HG03159 (cell line): Measurements from ENCODE around the gene HAS3.

ENCODE experiments used
- ATAC-seq: cut with Tn5 transposase; IDR thresholded peaks from one replicate; pipeline ENCODE4 v1.9.1; 2021; ENCODE audit warnings: mild to moderate bottlenecking, moderate library complexity; ENCODE audit not compliant: unreplicated experiment

HAS3 gene

DNA sequence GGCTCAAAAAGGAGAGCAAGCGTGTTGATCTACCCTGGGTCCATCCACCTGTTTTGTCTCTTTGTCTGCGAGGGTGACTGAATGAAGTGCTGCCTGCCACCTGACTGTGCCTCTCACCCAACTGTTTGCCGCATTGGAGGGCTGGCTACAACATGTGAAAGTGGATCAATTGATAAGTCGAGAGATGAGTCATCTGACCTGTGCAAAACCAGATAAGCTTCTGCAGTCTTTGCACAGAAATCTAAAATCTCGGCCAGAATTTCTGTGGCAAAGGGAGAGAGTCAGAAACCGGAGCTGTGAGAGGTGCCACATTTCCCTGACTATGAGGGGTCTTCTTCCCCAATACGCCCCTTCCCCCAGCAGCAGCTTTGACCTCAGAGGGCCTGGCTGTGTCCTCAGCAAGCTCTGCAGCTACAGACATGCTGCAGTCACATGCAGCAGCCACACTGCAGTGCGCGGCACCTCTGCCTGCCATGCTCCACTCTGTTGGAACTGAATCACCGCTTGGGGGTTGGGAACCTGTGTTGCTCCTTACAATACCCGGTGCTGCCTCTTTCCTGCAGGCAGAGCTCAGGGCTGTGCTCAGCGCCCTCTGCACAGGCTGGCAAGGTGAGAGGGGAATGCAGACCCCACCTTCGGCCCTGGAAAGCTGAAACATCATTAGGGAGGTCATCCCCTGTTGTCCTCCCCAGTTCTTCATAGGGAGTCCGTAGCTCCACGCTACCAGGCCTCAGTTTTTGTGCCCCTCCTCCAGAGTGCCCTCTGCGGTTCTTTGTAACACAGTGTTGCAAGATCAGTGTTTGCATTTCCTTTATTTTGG lies 16.2 kb upstream of the HAS3 start:
- ATAC-seq, result no peak

DNA sequence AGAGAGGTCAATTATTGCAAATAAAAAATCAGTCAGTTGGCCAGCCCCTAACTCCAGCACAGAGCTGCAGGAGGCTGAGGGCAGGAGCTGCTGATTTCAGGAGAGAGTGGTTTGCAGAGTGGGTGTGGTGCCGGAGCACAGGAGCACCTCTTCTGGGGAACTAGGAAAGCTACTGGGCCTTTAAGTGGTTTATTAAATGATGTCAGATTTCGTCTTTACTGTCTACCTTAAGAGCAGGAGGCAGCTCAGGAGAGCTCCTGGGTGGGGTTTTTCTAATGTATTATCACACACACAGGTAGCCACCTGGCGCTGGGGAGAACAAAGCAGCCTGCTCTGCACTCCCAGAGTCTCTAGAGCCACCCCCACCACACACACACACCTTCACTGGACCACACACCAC lies 11.5 kb upstream of the HAS3 start:
- ATAC-seq, result no peak

DNA sequence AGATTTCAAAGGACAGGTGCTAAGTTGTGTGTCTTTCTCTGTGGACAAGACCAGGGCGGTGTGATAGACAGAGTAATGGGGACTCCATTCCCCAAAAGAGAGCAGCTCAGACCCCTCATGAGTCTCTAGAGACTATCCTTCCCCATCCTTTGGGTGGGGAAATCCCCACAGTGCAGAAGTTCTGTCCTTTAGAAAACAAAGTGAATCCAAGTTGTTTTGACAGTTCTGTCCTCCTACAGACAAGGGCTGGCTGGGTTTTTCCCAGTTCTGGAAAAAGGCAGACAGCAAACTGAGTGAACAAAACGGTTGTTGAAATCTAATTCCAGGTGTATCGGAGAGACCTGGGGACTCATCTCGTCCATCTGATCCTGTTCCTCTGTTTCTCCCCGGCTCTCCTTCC lies 11.0 kb upstream of the HAS3 start:
- ATAC-seq, result no peak

GRCh38 chr16:69095193-69095592 lies 10.3 kb upstream of the HAS3 start:
- ATAC-seq, result no peak

DNA sequence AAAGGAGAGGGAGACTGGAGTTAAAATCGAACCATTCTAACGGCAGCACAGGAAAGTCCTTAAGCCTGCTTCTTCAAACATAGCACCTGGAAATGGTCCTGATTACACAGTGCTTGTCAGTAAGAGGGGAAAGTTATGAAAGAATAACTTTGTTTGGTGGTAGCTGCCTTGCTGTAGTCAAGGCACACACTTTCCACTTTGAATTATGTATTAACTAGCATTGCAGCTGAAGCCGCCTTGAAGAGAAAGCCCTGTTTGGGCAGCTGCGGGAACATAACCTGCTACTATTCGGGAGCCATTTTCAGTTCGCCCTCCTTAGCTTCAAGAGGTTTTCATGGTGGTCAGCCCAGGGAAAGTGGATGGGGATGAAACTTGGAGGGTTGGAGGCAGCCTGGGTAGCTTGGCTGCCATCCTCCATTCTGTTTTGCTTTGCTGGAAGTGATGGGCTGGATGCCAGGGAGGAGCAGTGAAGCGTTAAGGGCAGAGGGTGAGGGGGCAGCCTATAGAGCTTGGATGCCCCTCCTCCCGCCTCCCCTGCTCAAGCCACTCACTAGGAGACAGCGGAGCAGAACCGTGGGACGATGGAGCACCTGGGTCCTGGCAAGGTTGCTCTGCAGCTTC lies 5.3 kb upstream of the HAS3 start:
- no peak for ATAC-seq

- no peak for ATAC-seq
Observed at GRCh38 chr16:69106491-69107315, 1.2 kb downstream of the HAS3 start.

DNA sequence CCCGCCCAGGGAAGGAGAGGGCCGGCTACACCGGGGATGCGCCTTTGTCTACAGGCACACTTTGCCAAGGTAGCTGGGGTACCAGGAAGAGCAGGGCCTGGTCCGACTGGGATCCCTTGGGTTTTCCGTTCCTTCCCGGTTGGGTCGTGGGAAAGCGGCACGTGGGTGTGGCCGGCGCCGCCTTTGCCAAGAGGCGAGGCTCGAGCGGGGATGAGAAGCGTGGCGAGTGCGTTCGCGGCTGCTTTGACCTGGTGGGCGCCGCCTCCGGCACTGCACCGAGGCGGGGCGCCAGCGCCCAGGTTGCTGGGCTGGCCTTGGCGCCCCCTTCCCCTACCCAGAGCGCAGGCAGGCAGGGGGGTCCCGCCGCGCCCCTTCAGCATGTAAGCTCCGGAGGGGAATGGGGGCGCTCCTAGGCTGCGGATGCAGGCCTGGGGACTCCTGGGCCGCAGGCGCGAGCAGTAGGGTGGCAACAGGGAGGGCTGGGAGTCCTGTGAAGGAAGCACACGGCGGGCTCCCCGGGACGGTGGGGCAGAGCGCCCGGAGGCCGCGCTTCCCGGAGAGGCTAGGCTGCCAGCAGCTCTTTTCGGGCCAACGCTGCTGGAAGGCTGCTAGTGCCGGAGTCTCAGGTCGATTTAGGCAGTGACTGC lies 2.0 kb downstream of the HAS3 start:
- ATAC-seq, result no peak

DNA sequence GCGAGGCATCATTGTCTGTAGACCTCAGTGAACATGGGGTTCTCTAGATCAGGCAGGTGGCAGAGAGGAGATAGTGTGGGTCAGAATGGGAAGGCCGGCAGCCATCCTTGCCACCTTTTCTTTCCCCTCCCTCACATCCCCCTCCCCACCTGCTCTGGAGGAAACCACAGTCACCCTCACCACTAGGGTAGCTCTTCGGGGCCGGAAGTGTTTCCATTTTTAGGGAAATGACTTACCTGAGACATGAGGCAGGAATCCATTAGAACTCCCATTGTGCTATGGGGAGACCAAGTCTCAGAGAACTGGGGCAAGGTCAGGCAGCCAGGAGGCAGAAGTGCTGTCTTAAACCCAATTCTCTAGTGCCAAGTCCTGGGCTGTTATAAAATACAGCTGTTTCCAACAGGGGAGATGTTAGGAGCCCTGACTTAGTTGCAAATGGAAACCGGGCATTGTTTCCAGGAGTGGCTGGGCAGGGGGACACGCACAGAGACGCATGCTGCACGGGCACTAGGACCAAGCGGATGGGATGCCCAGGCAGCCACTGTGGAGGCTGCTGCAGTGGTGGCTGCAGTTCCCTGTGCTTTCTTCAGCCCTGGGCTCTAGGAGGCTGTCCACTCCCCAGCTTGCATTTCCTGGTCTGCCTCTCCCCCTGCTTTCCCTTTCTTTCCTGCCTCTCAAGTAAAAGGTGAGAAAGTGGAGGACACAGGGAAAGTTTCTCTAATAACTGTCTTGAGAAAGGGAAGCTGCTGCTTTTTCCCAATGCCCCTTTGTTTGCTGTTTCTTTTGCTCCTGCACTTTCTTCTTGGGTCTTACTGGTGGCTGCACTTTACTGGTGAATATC lies 2.8 kb downstream of the HAS3 start:
- no peak for ATAC-seq

DNA sequence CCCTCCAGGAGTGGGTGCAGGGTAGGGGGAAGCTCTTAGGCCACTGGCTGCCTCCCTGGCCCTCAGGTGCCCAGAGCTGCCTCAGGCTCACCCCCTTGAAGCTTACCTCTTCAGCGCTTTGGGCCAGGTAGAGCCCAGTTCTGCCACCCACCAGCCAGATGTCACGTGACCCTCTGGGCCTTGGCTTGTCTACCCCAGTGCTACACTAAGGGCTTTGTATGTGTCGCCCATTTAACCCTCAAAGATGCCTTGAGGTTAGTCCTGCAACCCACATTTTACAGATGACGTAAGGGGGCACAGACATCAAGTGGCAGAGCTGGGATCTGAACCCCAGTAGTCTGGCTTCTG lies 3.4 kb downstream of the HAS3 start:
- no peak for ATAC-seq

DNA sequence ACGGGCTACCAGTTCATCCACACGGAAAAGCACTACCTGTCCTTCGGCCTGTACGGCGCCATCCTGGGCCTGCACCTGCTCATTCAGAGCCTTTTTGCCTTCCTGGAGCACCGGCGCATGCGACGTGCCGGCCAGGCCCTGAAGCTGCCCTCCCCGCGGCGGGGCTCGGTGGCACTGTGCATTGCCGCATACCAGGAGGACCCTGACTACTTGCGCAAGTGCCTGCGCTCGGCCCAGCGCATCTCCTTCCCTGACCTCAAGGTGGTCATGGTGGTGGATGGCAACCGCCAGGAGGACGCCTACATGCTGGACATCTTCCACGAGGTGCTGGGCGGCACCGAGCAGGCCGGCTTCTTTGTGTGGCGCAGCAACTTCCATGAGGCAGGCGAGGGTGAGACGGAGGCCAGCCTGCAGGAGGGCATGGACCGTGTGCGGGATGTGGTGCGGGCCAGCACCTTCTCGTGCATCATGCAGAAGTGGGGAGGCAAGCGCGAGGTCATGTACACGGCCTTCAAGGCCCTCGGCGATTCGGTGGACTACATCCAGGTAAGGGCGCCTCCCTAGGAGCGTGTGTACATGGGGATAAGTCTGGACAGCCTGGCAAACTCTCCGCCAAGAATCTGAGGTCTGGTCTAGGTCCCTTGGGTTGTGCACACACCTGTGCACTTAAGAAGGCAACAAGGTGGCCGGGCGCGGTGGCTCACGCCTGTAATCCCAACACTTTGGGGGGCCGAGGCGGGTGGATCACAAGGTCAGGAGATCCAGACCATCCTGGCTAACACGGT lies 4.2 kb downstream of the HAS3 start:
- no peak for ATAC-seq

DNA sequence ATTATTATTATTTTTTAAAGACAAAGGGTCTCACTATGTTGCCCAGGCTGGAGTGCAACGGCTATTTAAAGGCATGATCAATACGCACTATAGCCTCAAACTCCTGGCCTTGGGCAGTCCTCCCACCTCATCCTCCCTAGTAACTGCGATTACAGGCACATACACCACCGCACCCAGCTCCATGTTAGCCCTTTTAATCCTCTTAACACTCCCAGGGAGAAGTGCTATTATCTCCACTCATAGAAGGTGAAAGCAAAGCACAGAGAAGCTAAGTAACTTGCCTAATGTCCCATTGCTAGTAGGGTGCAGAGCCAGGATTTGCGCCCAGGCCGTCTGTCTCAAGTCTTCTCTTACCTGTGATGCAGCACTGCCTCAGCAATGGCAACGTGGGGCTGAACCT lies 5.0 kb downstream of the HAS3 start:
- ATAC-seq, result no peak

DNA sequence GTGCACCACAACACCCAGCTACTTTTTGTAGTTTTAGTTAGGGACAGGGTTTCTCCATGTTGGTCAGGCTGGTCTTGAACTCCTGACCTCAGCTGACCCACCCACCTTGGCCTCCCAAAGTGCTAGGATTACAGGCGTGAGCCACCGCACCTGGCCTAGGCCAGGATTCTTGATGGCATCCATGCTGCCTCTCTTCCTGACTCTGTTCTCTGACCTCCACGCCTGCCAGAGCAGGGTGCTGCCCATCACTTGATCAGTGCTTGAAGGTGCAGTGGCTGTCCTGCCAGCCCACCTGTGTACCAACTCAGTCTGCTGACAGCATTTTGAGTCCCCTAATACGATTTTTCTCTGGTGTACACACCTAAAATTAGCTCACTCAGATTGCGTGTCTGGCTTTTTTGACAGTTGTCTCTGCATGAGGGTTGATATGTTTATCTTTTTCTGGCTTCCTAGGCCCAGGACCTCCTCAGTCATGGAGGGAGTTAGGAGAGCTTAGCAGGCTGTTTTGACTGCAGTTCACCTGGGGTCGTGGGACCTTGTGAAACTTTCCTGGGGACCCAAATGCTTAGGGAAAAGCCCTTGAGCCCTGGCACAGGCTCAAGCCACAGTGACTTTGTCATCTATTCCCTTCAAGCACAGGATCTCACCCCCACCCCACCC lies 5.9 kb downstream of the HAS3 start:
- no peak for ATAC-seq

- ATAC-seq, result no peak
Observed at GRCh38 chr16:69111876-69112230, 6.4 kb downstream of the HAS3 start.

GRCh38 chr16:69112285-69113129 lies 7.1 kb downstream of the HAS3 start:
- ATAC-seq, result no peak

GRCh38 chr16:69113216-69113615 lies 7.8 kb downstream of the HAS3 start:
- ATAC-seq, result no peak

DNA sequence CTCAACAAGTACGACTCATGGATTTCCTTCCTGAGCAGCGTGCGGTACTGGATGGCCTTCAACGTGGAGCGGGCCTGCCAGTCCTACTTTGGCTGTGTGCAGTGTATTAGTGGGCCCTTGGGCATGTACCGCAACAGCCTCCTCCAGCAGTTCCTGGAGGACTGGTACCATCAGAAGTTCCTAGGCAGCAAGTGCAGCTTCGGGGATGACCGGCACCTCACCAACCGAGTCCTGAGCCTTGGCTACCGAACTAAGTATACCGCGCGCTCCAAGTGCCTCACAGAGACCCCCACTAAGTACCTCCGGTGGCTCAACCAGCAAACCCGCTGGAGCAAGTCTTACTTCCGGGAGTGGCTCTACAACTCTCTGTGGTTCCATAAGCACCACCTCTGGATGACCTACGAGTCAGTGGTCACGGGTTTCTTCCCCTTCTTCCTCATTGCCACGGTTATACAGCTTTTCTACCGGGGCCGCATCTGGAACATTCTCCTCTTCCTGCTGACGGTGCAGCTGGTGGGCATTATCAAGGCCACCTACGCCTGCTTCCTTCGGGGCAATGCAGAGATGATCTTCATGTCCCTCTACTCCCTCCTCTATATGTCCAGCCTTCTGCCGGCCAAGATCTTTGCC lies 9.0 kb downstream of the HAS3 start:
- no peak for ATAC-seq

DNA sequence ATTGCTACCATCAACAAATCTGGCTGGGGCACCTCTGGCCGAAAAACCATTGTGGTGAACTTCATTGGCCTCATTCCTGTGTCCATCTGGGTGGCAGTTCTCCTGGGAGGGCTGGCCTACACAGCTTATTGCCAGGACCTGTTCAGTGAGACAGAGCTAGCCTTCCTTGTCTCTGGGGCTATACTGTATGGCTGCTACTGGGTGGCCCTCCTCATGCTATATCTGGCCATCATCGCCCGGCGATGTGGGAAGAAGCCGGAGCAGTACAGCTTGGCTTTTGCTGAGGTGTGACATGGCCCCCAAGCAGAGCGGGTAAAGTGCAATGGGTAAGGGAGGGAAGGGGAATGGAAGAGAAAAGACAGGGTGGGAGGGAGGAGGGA lies 9.5 kb downstream of the HAS3 start:
- ATAC-seq, result no peak

DNA sequence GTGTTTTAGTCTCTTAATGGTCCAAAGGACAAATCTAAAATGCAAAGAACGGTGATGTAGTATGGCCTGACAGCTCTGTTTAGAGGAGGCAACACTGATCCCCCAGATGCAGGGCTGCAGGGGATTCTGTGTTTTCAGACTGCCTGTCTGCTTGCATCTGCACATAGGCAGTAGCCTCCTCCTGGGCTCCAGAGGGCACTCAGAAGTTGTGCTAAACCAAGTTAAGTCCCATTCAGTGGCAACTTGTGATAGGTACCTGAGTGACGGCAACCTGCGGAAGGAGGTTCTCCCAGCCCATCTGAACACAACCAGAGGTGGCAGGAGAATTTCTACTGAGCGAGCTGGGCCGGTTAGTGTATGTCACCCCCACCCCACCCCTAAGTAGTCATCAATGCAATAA lies 9.9 kb downstream of the HAS3 start:
- no peak for ATAC-seq
